ENCODE results near the gene NCAPG2.
"Not testable (repeated sequence)": the region's sequence is repeated elsewhere in the genome, so short reads cannot be mapped to it uniquely, and the experiment has no call there.

NCAPG2 gene

GRCh38 chr7:158666966-158667678, 37.5 kb downstream of the NCAPG2 start:
- not testable (repeated sequence) for DNase-seq (ENCODE audit: low spot score)

- DNase-seq (ENCODE audit: low spot score): no peak
Observed at GRCh38 chr7:158666401-158666800, 38.2 kb downstream of the NCAPG2 start.

GRCh38 chr7:158664406-158664805, 40.2 kb downstream of the NCAPG2 start:
- no peak for DNase-seq (ENCODE audit: low spot score)

GRCh38 chr7:158663428-158663741, 41.2 kb downstream of the NCAPG2 start:
- no peak for DNase-seq (ENCODE audit: low spot score)

- no peak for DNase-seq (ENCODE audit: low spot score)
Observed at GRCh38 chr7:158662610-158663427, 41.8 kb downstream of the NCAPG2 start.

- no peak for DNase-seq (ENCODE audit: low spot score)
Observed at GRCh38 chr7:158658475-158658874, 46.1 kb downstream of the NCAPG2 start.

GRCh38 chr7:158657189-158657746, 47.3 kb downstream of the NCAPG2 start:
- DNase-seq (ENCODE audit: low spot score): no peak

GRCh38 chr7:158655931-158656441, 48.6 kb downstream of the NCAPG2 start:
- DNase-seq (ENCODE audit: low spot score): no peak

GRCh38 chr7:158655507-158655906, 49.1 kb downstream of the NCAPG2 start:
- DNase-seq (ENCODE audit: low spot score): no peak

- DNase-seq (ENCODE audit: low spot score): no peak
Observed at GRCh38 chr7:158651968-158652565, 52.5 kb downstream of the NCAPG2 start.

- DNase-seq (ENCODE audit: low spot score): no peak
Observed at GRCh38 chr7:158650821-158651225, 53.8 kb downstream of the NCAPG2 start.

GRCh38 chr7:158649279-158649678, 55.3 kb downstream of the NCAPG2 start:
- DNase-seq (ENCODE audit: low spot score): no peak

GRCh38 chr7:158648787-158649186, 55.8 kb downstream of the NCAPG2 start:
- peak; percentile 18 for DNase-seq (ENCODE audit: low spot score)

- DNase-seq (ENCODE audit: low spot score): no peak
Observed at GRCh38 chr7:158648168-158648567, 56.4 kb downstream of the NCAPG2 start.

- no peak for DNase-seq (ENCODE audit: low spot score)
Observed at GRCh38 chr7:158647475-158647792, 57.2 kb downstream of the NCAPG2 start.

GRCh38 chr7:158646766-158647474, 57.7 kb downstream of the NCAPG2 start:
- DNase-seq (ENCODE audit: low spot score): no peak

GRCh38 chr7:158645842-158646241, 58.8 kb downstream of the NCAPG2 start:
- no peak for DNase-seq (ENCODE audit: low spot score)

GRCh38 chr7:158642149-158642548, 62.5 kb downstream of the NCAPG2 start:
- no peak for DNase-seq (ENCODE audit: low spot score)

- no peak for DNase-seq (ENCODE audit: low spot score)
Observed at GRCh38 chr7:158638001-158638400, 66.6 kb downstream of the NCAPG2 start.

- no peak for DNase-seq (ENCODE audit: low spot score)
Observed at GRCh38 chr7:158633055-158633956, 71.3 kb downstream of the NCAPG2 start.

- no peak for DNase-seq (ENCODE audit: low spot score)
Observed at GRCh38 chr7:158631574-158632195, 72.9 kb downstream of the NCAPG2 start.

Measured in HuH-7 (cell line).